Stimulated activated CD8-positive, alpha-beta memory T cell treated with anti-CD3 and anti-CD28 coated beads, Interleukin-12 subunit alpha, Interleukin-12 subunit beta, amount 100 ng/mL, for 24 hours (primary cell): Measurements from ENCODE around the gene MGMT.

Experiments used
- DNase-seq: peaks from one replicate; pipeline ENCODE4 v3.0.0-alpha.2; 2020; ENCODE audit errors: extremely low read depth

Gene MGMT

DNA sequence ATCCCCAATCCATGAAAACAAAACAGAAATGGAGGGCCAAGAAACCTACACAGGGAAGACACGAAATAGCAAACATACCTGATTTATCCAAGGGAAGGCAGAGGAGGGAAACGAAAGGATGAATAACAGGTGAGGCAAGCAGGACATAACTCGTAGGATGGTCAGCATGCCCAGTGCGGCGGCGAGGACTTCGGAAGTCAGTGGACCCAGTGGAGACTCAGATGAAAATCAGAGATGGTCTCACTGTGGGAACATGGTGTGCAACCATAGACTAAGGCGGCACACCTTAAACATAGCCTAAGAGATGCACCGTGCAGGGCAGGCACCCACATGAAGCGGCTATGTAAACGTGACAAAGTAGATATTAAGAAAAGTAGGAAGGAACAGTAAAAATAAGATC, 157.5 kb downstream of the MGMT start:
- DNase-seq = no peak

GRCh38 chr10:129626309-129626708, 159.3 kb downstream of the MGMT start:
- no peak for DNase-seq

GRCh38 chr10:129626796-129627435, 159.9 kb downstream of the MGMT start:
- DNase-seq = no peak

DNA sequence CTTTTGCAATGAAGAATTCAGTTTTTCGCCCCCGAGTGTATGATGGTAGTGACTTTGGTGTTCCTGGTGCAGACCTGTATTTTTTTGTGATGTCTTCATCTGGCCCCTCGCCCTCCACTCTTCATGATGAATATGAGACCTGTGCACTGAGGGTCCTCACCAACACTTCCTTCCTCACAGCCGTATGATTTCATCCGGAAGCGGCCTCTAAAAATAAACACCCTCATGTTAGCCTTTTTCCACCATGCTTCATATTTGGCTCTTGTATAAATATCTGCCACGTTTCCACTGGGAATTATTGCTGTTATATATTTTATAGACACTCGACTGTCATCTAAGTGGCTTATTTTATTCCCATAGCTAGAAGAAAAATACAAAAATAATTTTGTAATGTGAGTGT, 160.4 kb downstream of the MGMT start:
- no peak for DNase-seq

DNA sequence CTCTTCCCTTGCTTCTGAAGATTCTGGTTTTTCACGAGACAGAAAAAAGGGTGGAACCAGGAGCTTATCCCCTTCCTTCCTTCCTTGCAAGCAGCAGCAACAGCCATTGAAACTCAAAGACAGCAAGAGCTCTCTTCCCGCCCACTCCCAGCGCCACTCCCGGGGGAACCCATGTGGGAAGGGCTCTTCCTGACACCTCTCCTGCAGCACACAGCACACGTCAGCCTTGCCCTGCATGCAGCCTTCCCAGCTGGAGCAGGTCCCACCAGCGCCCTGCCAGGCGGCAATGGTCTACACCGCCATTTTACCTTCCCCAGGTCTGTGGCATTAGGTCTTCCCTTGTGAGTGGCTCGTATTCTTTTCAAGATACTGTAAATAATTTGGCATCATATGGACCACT, 161.8 kb downstream of the MGMT start:
- DNase-seq = no peak

DNA sequence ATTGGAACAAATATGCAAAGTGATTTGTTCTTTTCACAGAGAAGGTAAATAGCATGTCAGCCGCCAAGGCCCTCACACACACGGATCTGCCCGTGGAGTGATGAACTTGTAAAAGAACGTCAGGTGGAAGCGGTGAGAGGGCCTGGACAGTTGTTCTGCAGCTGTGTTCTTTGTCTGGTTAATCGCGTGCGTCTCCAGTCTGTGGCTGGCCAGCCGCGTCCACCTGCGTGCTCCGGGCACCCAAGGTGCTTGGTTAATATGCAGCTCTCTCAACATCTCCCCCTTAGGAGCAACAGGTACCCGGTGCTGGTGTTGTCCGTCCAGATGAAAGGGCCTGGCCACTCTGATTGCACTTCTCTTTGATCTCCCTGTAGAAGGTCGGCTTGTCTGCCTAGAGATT, 162.9 kb downstream of the MGMT start:
- no peak for DNase-seq

DNA sequence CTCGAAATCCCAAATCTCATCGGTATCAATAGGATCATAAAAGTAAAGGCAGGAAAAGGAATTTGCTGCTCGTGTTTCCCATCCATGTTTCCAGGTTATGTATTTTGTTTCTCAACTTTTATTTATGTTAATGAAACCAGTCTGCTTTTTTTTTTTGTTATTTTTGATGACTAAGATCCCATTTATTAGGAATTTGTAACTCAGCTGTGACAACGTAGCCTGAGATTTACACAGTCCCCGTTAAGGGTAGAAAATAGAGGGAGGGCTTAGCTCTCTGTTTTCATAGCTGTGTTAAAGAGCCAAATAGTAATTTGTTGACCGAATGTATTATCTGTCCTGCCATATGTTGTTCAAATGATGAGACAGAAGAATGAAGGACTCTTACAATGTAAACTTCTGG, 164.0 kb downstream of the MGMT start:
- DNase-seq = no peak

DNA sequence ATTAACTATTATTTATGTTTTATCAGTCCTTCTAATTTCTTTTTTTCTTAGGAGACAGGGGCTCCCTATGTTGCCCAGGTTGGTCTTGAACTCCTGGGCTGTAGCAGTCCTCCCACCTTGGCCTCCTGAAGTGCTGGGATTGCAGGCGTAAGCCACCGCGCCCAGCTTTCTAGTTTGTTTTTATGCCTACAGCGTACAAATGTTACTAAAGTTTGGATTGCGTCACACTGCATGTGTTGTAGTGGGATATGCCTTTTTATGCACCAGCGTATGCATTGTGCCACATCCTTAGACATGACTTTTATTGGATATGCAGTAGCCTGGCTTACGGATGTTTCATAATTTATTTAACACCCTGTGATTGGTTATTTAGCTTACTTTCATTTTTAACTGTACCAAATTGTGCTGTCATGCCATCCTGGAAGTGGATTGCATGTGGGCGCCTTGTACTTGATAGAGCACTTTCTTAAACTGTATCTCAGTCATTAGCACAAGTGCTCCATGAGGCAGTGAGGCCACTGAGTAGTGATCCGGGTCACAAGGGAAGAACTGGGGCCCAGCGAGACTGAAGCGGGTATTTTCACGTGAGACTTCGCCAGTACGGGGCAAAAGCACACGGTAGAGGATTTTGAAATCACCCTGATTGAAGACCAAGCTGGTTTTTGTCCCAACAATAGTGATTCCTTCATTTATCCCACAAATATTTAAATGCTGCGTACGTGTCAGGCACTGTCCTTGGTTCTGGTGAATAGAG, 165.0 kb downstream of the MGMT start:
- DNase-seq = no peak

DNA sequence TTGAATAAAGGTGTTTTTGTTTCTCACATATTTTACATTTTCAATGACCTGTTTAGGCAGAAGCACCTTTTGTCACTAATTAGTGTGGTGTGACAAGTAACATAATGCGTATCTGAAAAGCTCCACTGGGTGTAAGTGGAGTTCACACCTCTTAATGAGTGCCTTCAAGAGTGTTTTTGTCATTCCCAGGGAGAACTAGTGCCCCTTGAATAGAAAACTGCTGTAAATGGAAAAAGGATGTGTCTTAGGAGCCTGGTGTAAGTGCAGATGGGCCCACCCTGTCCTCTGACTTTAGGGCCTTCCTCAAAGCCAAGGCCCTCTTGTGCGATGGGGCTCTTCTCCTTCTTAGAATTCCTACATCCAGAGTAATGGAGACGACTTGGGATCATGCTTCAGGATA, 170.0 kb downstream of the MGMT start:
- DNase-seq = no peak

GRCh38 chr10:129637846-129638245, 170.8 kb downstream of the MGMT start:
- no peak for DNase-seq

DNA sequence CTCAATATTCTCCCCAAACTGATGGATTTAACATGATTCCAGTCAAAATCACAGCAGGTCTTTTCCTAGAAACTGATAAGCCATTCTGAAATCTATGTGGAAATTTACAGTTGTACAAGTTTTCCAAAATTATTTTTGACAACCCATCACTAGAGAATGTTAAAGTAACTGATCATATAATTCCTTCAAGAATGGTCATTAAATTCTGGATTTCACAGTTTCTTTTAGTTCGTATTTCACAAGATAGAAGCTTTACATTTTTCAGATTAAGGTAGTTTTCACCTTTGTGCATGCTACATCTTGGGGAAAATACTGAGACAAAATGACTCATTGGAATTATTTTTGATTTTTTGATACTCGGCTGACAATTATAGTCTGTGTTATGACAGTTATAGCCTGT, 174.3 kb downstream of the MGMT start:
- no peak for DNase-seq

- DNase-seq = no peak
Measured at GRCh38 chr10:129641982-129642381, 174.9 kb downstream of the MGMT start.

DNA sequence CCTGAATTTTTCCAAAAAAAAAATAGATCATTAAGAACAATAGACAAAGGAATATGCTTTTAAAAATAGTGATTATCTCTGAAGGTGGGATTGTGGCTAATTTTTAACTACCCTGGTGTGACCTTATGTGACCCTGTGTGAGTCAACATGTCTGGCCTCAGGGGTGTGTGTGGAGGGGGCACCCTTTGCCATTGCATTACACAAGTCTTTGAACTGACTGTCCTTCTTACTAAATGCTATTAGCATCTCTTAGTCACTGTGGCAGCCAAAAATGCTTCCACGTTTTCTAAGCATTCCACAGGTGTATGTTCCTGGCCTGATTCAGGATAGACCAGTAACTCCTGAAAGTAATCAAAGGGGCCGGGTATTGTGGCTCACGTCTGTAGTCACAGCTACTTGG, 175.4 kb downstream of the MGMT start:
- DNase-seq = no peak

DNA sequence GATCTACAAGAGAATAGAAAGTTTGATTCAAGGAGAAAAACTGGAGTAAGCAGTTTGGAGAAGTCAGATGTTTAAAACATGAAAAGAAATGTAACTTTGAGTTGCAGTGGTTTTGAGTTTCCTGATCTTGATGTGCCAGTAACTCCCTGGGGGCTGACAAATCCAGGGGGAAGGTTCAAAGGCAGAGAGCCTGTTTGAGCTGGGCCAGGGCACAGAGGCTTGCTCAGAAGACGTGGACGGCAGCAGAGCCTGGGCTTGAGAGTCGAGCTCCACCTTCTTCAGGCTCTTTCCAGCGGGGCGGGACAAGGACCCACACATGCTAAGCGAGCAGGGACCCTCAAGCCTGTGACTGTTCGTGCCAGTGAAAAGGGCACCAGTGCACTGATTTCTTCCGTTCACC, 176.2 kb downstream of the MGMT start:
- DNase-seq = no peak

DNA sequence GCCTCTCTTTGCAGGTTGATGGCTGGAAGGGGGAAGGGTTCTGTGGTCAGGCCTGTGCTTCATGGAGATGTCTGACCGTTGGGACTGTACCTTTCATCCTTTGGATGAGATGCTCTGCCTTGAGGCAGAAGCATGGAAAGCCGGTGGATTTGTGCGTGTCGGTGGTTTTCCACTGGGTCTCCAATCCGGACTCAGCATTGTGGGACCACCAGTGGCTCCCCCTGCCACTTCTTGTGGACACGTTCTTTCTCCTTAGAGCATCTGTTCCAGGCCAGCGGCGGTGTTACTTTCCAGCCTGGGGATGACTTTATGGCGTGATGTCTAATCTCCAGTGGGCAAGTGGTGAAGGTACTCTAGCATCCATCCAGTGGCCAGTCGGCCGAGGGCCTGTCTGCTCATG, 178.4 kb downstream of the MGMT start:
- DNase-seq = no peak

- DNase-seq = no peak
Measured at GRCh38 chr10:129646973-129647372, 179.9 kb downstream of the MGMT start.

DNA sequence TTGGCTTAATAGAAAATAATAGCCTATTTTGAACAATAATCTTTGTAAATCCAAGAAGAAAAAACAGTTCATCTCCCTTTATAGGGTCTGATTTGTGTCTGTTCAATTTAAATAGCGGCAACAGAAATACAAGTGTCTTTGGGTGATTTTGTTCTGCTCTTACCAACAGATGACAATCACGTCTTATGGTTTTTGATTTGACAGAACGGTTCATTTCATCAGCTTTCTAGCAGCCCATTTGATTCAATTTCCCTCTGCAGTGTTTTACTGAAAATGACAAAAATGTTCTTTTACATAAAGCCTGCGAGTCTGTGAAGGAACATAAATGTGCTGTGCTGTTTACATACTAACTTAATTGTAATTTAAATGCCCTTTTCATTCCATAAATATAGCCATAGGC, 180.5 kb downstream of the MGMT start:
- no peak for DNase-seq

DNA sequence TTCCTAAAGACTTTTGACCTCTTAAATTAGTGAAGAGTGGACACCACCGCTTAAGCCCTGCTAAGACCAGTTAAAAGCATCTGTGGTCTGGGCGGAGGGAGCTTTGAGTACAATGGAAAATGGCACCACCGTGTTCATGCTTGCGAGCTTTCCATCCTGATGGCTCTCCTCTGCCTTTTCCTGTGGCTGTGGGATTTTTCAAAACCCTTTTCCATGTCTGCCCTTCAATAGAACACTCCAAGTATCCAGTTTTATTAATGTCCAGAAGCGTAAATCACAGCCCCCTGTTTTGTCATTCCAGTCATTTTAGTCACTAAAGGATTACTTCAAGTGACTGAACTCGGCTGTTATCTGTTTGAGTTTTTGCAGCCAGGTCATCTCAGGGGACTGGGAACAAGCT, 181.8 kb downstream of the MGMT start:
- no peak for DNase-seq

GRCh38 chr10:129652021-129652420, 185.0 kb downstream of the MGMT start:
- DNase-seq = no peak

DNA sequence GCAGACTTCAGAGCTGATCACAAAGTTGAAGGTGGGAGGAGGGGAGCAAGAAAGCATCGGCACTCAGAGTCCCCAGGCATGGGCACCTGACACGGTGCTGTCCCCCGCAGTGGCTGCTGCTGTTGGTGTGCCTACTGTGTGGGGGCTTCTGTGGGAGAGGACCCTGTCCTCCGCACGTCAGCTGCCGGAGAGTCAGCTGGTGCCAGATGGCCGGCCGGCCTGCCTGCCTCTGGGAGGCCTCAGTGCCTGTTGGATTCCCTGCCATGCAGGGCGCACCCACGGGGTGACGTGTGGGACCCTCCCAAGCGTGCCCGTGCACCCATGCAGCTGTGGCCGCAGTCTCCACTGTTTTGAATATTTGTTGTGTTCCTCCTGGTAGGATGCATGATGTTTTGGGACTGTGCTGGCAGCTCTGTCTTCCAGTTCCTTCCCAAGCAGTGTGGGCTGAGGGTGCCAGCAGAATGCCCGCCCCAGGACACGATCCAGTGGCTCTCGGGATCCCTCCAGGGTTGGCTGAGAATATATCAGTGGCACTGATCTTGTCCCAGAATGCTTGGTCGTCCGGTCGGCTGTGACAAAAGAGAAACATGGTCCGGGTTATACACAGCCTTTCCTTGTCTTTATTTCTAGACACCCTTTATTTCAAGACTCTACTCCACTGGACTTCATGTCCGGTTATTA, 185.6 kb downstream of the MGMT start:
- DNase-seq = no peak

DNA sequence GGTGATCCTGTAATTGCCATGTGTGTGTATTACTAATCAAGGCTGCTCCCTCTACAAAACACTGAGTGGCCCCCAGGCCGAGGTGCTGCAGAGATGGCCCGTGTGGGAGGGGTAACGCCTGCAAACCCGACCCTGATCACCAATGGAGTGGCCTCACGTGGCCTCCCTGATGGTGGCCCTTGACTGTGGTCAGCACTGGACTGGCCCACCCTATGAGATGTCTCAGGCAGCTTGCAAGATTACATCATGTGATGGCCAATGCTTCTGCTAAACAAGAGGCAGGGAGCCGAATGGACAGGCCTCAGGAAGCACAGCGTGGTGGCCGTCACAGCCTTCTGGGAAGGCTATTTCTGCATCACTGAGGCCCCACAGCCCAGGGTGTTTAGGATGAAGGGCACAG, 186.4 kb downstream of the MGMT start:
- no peak for DNase-seq

DNA sequence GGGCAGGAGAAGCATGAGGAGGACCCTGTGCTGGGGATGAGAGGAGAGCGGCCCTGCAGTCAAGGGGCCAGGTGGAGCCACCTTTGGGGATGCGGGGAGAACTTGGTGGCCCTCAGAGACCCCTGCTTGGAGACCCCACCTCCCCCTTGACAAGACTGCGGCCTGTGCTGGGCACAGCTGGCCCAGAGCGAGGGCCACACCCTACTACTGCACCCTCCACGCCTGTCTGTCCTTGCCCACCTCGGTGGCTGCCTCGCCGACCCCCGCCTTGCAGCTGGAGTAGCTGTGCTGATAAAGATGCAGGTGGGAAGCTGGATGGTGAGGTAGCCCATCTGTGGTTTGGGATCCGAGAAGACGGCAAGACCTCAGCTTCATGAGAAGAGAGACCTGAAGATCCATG, 186.8 kb downstream of the MGMT start:
- no peak for DNase-seq

GRCh38 chr10:129654461-129654860, 187.4 kb downstream of the MGMT start:
- DNase-seq = no peak
